NCI-H187 (cell line): Measurements from ENCODE around the gene LLGL2.
"Not testable (repeated sequence)": the region's sequence is repeated elsewhere in the genome, so short reads cannot be mapped to it uniquely, and the experiment has no call there.

Experiments
- DNase-seq, 2 experiments: peaks; one replicate each; lab custom pipeline; 2025; lab: John Stamatoyannopoulos, UW

Gene LLGL2

GRCh38 chr17:75524970-75525805, at the start of gene LLGL2:
Gene LLGL2, plus strand, starts transcription at chr17:75525697. Its CDS starts 17,730 bp downstream, at chr17:75543427.
- DNase-seq, result peak; percentile 80 to 97

GRCh38 chr17:75475851-75476250, 49.6 kb upstream of the LLGL2 start:
- DNase-seq, result no peak

GRCh38 chr17:75476271-75476671, 49.2 kb upstream of the LLGL2 start:
- no peak for DNase-seq

GRCh38 chr17:75476752-75477489, 48.6 kb upstream of the LLGL2 start:
- no peak for DNase-seq

- not testable (repeated sequence) for DNase-seq
Measured at GRCh38 chr17:75477490-75477862, 48.0 kb upstream of the LLGL2 start.

GRCh38 chr17:75478508-75478907, 47.0 kb upstream of the LLGL2 start:
- no peak for DNase-seq

- DNase-seq, result no peak
Measured at GRCh38 chr17:75480281-75480680, 45.2 kb upstream of the LLGL2 start.

GRCh38 chr17:75481194-75482068, 44.1 kb upstream of the LLGL2 start:
- DNase-seq, result no peak

- DNase-seq, result no peak
Measured at GRCh38 chr17:75482098-75482942, 43.2 kb upstream of the LLGL2 start.

- no peak for DNase-seq
Measured at GRCh38 chr17:75485688-75486087, 39.8 kb upstream of the LLGL2 start.

- DNase-seq, result no peak
Measured at GRCh38 chr17:75486151-75486550, 39.3 kb upstream of the LLGL2 start.

GRCh38 chr17:75486951-75487350, 38.5 kb upstream of the LLGL2 start:
- no peak for DNase-seq

GRCh38 chr17:75487351-75488070, 38.0 kb upstream of the LLGL2 start:
- no peak for DNase-seq

GRCh38 chr17:75488693-75489510, 36.6 kb upstream of the LLGL2 start:
- DNase-seq, result no peak

GRCh38 chr17:75489511-75489955, 36.0 kb upstream of the LLGL2 start:
- no peak for DNase-seq

- DNase-seq, result no peak
Measured at GRCh38 chr17:75490173-75490743, 35.2 kb upstream of the LLGL2 start.

- DNase-seq, result no peak
Measured at GRCh38 chr17:75490953-75491649, 34.4 kb upstream of the LLGL2 start.

- no peak for DNase-seq
Measured at GRCh38 chr17:75491680-75492079, 33.8 kb upstream of the LLGL2 start.
